CD4-positive, alpha-beta T cell treated with Interleukin-4 for 1 hour (primary cell): Measurements from ENCODE around the gene MAP3K20.
"Not testable (repeated sequence)": the region's sequence is repeated elsewhere in the genome, so short reads cannot be mapped to it uniquely, and the experiment has no call there.

Source experiments
- DNase-seq, 2 donors: peaks; one replicate each; pipeline ENCODE4 v3.0.0-alpha.2; 2020 to 2022

The MAP3K20 gene

DNA sequence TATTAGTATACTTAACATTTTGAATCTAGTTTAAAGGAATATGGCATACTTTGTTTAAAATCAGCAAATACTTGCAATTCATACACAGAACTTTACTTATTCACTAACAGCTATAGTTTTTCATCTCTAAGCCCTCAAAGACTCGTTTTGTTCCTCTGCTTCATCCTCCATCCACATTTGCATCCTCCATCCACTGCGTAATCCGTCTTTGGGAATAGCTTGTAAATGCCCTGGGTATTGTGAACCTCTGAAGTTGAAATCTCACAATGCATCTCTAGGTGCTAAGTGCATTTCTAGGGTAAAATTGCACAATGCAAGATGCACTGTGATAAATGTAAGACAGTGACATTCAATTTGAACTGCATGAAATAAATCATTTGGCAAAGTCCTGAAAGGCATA is 163.2 kb downstream of the MAP3K20 start:
- no peak for DNase-seq

DNA sequence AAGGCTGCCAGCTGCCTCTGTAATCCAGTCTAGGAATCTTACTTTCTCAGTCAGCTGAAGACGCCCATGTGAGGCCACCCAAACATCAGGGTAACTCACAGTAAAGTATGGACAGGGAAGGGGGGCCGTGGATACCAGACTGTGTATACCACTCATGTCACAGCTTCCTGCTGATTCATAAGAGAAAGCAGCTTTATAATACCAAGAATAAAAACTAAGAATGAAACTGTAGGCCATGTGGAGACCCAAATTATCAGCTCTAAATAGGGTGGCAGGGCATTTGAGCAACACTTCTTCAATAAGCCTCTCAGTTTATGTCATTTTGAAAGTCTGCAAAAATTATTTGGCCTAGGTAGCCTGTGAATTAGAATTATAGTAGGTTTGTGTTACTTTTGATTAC is 164.0 kb downstream of the MAP3K20 start:
- no peak for DNase-seq

GRCh38 chr2:173240083-173240482 is 164.4 kb downstream of the MAP3K20 start:
- no peak for DNase-seq

DNA sequence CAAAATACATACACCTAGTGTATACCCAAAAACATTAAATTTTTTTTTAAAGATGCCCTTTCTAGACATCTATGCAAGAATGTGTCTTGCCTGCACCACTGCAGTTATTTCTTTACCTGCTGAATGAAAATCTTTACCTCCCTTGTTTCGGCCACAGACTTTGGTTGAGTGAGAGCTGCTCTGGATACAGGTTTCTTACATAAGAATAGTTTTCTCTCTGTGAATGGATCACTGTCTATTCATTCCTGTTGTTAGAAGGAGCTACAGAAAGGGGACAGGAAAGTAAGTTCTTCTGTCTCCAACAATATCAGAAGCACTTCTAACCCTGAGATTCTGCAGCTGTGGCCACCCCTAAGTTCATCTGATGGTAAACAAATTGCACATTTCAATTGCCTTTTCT is 166.0 kb downstream of the MAP3K20 start:
- no peak for DNase-seq

- DNase-seq = no peak
Observed at GRCh38 chr2:173247156-173247555, 171.5 kb downstream of the MAP3K20 start.

DNA sequence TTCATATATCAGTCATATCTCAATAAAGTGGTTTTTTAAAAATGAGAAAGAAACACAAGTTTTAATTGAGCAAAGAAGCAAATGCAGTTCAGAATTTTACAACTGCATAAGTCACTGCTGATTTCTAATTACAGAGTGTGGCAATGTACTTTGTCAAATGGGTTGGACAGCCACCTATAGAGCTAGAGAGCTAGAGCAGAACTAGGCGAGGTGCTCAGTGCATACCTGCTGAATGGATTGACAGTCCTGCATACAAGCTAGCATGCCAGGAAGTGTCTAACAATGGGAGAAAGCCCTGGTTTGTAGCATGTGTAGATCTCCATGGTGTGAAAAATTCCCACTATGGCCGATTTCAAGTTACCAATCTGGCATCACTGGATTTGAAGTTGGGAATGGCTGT is 172.7 kb downstream of the MAP3K20 start:
- no peak for DNase-seq

DNA sequence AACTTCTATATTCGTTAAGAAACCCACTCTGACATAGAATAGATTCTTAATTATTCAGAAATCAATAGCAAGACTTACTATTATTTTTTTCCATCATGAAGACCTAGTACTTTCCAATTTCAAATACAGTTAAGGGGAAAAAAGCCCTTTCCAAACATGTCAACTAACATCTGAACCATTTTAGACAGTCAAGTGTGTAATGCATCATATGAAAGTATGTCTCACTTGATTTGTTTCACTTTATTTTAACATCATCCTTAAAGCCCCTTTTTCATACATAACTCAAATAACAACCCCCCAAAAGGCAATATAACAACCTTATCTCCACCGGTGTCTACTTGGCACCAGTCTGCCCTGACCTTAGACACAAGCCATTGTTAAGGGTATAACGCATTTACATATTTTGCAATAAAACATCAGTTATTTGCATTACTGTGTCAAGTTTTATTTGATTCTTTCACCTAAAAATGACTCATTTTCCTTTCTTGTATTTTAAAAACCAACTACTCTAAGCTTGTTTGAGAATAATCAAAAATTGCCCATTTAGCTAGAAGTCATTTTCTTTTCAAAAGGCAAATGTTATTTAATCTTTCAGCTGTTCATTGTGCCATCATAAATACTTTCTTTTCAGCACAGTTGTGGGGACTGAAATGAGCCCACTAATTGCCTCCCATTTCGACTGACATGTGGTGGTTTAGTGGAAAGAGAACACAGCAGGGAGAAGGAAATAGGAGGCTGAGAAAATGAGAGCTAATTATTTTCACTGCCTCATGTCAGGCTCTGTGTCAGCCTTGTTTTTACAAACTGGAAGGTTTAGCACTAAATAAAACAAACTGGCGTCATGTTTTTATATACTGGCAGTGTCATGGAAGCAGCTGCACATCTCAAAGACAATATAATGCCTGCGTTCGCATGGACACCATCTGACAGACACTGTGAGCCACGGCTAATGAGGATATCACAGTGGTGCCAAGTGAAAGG is 174.3 kb downstream of the MAP3K20 start:
- DNase-seq = no peak

DNA sequence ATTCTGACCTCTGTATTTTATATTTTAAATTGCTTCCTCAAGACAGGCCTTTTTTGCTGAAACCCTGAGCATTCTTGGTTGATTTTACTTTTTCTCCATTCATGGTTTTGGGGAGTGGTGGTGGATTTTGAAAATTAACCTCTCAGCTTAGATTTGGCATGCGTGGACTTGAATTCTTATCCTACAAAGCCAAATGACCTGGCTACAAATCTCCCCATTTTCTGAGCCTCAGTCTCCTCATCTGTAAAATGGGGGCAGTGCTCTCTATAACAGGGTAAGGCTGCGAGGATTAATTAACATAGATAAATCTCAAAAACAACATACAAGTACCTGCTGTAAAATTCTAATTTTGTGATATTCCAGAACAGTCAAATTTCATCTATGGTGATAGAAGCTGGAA is 175.6 kb downstream of the MAP3K20 start:
- DNase-seq = no peak

GRCh38 chr2:173252581-173252980 is 176.9 kb downstream of the MAP3K20 start:
- no peak for DNase-seq

DNA sequence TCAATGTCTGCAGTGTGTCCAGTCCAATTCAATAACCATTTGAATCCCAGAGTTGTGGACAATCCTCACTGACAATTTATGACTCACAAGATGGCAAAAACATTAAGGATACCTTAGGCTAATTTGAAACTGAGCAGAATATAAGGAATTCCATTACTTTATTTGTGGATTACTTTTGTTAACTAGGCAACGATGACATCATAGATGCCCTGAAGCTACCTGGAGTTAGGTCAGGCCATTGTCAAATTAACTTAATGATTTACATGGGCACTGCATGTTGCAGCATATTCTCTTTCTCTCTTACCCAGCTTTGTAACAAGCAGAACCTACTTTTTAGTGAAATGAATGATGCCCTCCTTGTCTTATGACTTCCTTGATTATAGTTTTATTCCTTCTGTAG is 179.0 kb downstream of the MAP3K20 start:
- DNase-seq = no peak

DNA sequence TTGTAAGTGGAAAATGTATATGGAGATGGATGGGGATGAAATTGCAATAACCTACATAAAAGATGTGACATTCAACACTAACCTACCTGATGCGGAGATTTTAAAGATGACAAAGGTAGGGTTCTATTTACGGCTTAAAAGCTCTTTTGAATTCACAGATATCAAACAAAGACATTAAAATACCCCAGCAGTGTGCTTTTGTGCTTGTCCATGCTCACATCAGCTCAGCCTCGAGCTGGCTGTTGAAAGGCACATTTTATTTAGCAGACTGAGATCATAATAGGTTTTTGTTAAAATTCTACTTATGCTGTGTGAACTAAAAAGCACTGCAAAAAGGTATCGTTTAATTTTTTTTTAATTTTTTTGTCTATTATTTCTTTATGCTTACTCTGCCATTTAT is 183.1 kb downstream of the MAP3K20 start:
- DNase-seq = no peak

DNA sequence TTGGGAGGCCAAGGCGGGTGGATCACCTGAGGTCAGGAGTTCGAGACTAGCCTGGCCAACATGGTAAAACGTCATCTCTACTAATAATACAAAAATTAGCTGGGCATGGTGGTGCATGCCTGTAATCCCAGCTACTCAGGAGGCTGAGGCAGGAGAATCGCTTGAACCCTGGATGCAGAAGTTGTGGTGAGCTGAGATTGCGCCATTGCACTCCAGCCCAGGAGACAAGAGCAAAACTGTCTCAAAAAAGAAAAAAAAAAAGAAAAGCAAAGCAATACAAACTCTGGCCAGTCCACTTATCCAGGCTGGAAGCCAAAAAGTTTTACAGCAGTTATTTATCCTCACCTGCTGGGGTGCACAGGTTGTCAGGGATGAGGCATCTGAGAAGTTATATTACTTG is 186.7 kb downstream of the MAP3K20 start:
- not testable (repeated sequence) for DNase-seq

DNA sequence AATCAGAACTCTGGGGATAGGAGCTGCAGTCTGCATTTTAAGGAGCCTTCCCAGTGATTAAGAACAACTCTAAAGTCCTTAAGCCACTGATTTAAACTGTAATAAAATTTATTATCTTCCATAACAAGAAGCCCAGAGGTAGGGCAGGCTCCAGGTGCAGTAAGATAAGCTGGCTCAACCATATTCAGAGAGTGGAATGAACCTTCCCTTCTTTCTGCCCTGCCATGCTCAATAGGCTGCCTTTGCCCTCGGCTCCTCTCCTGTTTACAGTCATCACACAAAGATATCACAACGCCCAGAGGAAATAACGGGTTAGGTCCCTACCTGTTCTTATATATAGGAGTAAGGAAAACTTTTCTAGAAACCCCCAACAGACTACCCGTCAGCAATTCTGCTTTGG is 188.5 kb downstream of the MAP3K20 start:
- no peak for DNase-seq

GRCh38 chr2:173264603-173265366 is 189.1 kb downstream of the MAP3K20 start:
- DNase-seq = peak; percentile 40 to 77

GRCh38 chr2:173271135-173271534 is 195.5 kb downstream of the MAP3K20 start:
- no peak for DNase-seq

GRCh38 chr2:173271825-173272224 is 196.2 kb downstream of the MAP3K20 start:
- no peak for DNase-seq

DNA sequence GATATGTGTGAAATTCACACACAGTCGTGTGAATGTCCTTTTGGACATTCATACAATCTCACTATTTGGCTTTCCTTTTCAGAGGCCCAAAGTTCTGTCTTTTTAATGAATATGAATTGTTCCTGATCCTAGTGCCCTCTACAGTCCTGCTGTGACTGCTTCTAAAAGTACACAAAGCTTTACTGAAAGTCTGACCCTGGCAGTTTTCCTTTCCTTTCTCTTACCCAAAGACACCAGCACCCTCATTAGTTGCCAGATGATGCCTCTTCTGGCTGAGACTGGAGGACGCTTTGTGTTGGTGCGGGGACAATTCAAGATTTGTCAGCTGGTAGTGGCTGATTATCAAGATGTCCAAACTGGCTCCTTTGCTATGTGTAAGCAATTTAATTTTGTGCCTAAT is 197.2 kb downstream of the MAP3K20 start:
- DNase-seq = no peak

- DNase-seq = no peak
Observed at GRCh38 chr2:173278794-173279526, 203.3 kb downstream of the MAP3K20 start.

GRCh38 chr2:173279527-173279868 is 203.9 kb downstream of the MAP3K20 start:
- DNase-seq = no peak

DNA sequence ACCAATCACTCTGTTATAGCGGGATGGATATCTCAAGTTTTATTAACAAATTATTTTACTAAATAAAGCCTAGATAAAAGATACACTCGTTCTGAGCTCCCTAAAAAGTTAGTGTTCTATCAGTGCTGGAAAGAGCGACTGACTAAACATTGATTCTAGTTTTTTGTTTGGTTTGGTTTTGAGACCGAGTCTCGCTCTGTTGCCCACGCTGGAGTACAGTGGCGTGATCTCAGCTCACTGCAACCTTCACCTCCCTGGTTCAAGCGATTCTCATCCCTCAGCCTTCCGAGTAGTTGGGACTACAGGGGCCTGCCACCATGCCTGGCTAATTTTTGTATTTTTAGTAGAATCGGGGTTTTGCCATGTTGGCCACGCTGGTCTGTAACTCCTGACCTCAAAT is 205.2 kb downstream of the MAP3K20 start:
- no peak for DNase-seq

GRCh38 chr2:173281898-173282297 is 206.3 kb downstream of the MAP3K20 start:
- not testable (repeated sequence) for DNase-seq

DNA sequence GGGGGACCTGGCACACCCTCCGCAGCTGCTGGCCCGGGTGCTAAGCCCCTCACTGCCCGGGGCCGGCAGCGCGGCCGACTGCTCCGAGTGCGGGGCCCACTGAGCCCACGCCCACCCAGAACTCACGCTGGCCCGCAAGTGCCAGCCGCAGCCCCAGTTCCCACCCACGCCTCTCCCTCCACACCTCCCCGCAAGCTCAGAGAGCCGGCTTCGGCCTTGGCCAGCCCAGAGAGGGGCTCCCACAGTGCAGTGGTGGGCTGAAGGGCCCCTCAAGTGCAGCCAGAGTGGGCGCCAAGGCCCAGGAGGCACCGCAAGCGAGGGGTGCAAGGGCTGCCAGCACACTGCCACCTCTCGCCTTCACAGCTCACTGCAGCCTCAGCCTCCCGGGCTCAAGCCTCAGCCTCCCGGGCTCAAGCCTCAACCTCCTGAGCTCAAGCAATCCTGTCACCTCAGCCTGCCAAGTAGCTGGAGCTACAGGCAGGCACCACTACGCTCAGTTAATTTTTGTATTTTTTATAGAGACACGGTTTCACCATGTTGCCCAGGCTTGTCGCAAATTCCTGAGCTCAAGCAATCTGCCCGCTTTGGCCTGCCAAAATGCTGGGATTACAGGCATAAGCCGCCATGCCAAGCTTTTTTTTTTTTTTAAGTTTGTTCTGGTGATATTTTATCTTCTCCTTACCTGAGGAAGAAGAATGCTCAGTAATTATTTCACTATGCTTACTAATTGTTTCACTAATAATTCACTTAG is 207.3 kb downstream of the MAP3K20 start:
- DNase-seq = no peak
